HUES6 (cell line): ENCODE measurements around the gene ZBTB2.

ENCODE experiments used
- H3K27ac ChIP-seq: 2 replicates; pipeline ENCODE4 v1.7.0; 2013; ENCODE audit warnings: low read depth, mild to moderate bottlenecking, low read length, inconsistent platforms
- H3K27me3 ChIP-seq: 2 replicates; pipeline ENCODE4 v1.6.1; 2013; ENCODE audit warnings: low read length; ENCODE audit not compliant: control insufficient read depth, insufficient read depth
- H3K36me3 ChIP-seq: 2 replicates; pipeline ENCODE4 v1.6.1; 2013; ENCODE audit warnings: low read length; ENCODE audit not compliant: control insufficient read depth, insufficient read depth
- H3K4me1 ChIP-seq: 2 replicates; pipeline ENCODE4 v1.6.1; 2013; ENCODE audit warnings: low read length; ENCODE audit not compliant: control insufficient read depth, insufficient read depth
- H3K4me3 ChIP-seq: 2 replicates; pipeline ENCODE4 v1.5.1; 2013; ENCODE audit warnings: low read depth, low read length
- H3K9ac ChIP-seq: one replicate; pipeline ENCODE4 v1.6.1; 2013; ENCODE audit warnings: mild to moderate bottlenecking, low read length
- H3K9me3 ChIP-seq: 2 replicates; pipeline ENCODE4 v1.6.1; 2013; ENCODE audit warnings: low read depth, low read length; ENCODE audit not compliant: control insufficient read depth, insufficient read depth

Gene ZBTB2

DNA sequence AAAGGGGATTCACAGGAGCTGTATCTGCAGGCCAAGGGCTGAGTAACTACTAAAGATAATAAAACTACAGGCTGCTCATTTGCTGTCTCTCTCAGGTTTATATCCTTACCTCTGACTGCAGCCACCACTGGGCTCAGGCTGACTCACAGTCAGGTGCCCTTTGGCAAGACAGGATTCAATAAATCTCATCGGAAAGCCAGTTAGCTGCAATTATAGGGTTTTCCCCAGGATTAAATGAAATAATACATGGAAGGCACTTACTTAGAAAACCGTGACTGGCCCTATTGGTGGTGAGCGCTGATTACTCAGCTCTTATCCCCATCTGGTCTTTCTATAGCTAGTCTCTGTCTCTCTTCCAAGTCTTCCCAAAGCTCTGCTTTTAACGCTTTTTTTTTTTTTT, 34.2 kb upstream of the ZBTB2 start:
- Histone ChIP-seq H3K27me3 (no peaks in the 10 kb centered on the region), H3K36me3 (peaks cover 85% of the 10 kb centered on the region), H3K27ac (no peak overlapping the region), H3K4me3 (no peak overlapping the region), H3K9me3 (no peaks in the 10 kb centered on the region), H3K4me1 (no peaks in the 10 kb centered on the region), H3K9ac (no peak overlapping the region)

DNA sequence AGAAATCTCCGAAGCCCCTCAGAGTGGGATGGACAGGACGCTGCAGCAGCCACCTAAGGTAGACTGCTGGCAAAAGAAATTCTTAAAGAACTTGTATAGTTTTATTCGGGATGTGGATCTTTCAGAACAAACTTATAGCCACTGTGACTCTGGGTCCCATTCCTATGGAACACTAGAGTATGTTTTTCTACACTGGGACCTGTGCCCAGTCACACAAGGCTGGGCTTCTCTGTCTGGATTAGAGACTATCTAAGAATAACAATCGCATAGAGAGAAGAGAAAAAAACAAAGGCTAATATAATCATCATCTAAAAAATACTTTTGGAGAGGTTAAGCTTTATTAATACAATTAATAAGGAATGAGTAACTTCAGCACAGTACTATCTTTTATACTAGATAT, 31.6 kb upstream of the ZBTB2 start:
- Histone ChIP-seq H3K36me3 (peaks cover 81% of the 10 kb centered on the region), H3K4me3 (no peak overlapping the region), H3K9me3 (no peaks in the 10 kb centered on the region), H3K4me1 (no peaks in the 10 kb centered on the region), H3K27ac (no peak overlapping the region), H3K27me3 (no peaks in the 10 kb centered on the region), H3K9ac (no peak overlapping the region)

DNA sequence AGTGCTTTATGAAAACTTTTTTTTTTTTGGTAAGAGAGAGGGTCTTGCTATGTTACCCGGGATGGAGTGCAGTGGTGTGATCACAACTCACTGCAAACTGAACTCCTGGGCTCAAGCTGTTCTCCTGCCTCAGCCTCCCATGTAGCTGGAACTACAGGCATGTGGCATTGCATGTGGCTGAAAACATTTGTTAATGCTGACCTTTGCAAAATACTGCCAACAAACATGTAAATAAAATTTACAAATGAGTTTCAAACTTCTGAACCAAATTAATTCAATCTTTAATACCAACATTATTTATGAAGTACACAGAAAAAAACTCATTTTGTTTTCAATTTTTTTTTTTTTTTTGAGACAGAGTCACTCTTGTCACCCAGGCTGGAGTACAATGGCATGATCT, 26.1 kb upstream of the ZBTB2 start:
- Histone ChIP-seq H3K27me3 (no peaks in the 10 kb centered on the region), H3K9me3 (no peaks in the 10 kb centered on the region), H3K27ac (no peak overlapping the region), H3K4me1 (no peaks in the 10 kb centered on the region), H3K36me3 (peaks cover 90% of the 10 kb centered on the region), H3K9ac (no peak overlapping the region), H3K4me3 (no peak overlapping the region)

DNA sequence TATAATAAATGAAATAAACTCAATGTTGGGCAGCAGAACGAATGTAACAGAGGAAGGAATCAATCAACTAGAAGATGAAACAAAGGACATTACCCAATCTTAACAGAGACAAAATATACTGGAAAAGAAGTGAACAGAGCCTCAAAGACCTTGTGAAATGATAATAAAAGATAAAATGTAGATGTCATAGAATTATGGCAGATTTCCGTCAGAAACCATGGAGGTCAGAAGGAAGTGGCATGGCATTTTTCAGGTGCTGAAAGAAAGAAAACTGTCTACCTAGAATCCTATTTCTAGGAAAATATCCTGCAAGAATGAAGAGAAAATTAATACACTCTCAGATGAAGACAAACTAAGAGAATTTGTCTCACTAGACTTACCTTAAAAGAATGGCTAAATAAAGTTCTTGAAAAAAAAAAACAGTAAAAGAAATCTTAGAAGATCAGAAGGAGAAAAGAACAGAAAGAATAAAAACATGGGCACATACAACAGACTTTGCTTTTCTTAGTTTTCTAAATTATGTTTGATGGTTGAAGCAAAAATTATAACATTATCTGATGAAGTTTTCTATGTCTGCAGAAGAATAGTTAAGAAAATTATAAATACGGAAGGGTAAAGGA, 23.4 kb upstream of the ZBTB2 start:
- no peak overlapping the region for H3K27ac ChIP-seq

DNA sequence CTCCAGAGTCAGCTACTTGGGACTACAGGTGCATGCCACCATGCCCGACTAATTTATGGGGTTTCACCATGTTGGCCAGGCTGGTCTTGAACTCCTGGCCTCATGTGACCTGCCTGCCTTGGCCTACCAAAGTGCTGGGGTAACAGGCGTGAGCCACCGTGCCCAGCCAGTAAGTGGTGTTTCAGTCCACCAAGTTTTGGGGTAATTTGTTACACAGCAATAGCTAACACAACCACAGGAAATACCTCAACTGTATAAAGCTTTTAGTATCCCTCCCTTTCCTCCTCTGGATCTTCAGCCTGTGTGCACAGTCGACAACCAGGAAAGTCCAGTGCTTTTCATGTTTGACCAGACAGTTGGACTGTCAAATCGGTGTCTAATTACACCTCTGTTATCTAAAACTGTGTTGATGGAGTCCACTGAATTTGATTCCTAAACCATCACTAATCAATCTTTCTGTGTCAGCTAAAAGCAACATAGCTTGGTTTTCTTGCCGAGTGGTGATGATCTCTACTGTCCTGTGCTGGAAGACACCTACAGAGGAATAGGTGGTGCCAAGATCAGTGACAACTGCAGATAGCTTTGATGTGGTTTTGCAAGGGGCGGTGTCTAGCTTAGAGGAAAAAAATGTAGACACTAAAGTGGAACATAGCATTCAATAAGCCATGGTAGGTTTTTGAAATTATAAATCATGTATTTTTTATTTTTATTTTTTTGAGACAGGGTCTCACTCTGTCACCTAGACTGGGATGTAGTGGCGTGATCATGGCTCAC, 22.2 kb upstream of the ZBTB2 start:
- H3K36me3 ChIP-seq, result peaks cover 87% of the 10 kb centered on the region
- no peak overlapping the region for H3K27ac ChIP-seq

More for the DNA sequence above, 23.4 kb upstream of the ZBTB2 start:
- Histone ChIP-seq H3K9me3 (no peaks in the 10 kb centered on the region), H3K9ac (no peak overlapping the region), H3K27me3 (no peaks in the 10 kb centered on the region), H3K4me1 (no peaks in the 10 kb centered on the region), H3K4me3 (no peak overlapping the region), H3K36me3 (peaks cover 85% of the 10 kb centered on the region)

DNA sequence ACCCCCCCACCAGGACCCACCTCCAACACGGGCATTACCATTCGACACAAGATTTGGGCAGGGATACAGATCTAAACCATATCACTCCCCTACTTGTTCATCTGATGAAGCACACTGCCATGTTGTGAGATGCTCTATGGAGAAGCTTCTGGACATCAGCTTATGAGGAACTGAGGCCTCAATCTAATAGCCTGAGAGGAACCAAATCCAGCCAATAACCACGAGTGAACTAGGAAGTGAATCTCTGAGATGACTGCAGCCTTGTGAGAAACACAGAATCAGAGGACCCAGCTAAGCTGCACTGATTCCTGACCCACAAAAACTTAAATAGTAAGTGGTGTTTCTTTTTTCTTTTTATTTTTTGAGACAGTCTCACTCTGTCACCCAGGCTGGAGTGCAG, 21.6 kb upstream of the ZBTB2 start:
- Histone ChIP-seq H3K4me3 (no peak overlapping the region), H3K27me3 (no peaks in the 10 kb centered on the region), H3K9ac (no peak overlapping the region), H3K27ac (no peak overlapping the region), H3K9me3 (no peaks in the 10 kb centered on the region), H3K4me1 (no peaks in the 10 kb centered on the region), H3K36me3 (peaks cover 84% of the 10 kb centered on the region)

More for the DNA sequence above, 22.2 kb upstream of the ZBTB2 start:
- Histone ChIP-seq H3K4me1 (no peaks in the 10 kb centered on the region), H3K9ac (no peak overlapping the region), H3K27me3 (no peaks in the 10 kb centered on the region), H3K9me3 (no peaks in the 10 kb centered on the region), H3K4me3 (no peak overlapping the region)

DNA sequence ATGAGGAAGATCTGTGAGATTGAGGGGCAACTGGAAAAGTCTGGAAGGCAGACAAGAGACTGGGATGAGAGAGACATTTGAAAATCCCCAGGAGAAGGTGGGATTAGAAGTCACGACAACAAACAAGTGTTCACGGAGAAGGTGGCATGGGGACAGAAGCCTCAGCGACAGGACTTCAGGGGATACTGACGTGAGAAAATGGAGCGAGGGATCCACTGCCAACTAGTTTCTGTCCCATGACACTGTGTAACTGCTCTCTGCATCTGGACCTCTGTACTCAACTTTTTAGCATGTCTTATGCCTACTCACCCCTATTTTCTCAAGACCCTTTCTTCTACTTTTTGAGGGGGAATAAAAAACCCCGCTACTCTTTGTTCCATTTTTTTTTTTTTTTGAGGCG, 18.3 kb upstream of the ZBTB2 start:
- Histone ChIP-seq H3K27ac (no peak overlapping the region), H3K4me3 (no peak overlapping the region), H3K4me1 (no peaks in the 10 kb centered on the region), H3K9me3 (no peaks in the 10 kb centered on the region), H3K27me3 (no peaks in the 10 kb centered on the region), H3K36me3 (peaks cover 76% of the 10 kb centered on the region), H3K9ac (no peak overlapping the region)

DNA sequence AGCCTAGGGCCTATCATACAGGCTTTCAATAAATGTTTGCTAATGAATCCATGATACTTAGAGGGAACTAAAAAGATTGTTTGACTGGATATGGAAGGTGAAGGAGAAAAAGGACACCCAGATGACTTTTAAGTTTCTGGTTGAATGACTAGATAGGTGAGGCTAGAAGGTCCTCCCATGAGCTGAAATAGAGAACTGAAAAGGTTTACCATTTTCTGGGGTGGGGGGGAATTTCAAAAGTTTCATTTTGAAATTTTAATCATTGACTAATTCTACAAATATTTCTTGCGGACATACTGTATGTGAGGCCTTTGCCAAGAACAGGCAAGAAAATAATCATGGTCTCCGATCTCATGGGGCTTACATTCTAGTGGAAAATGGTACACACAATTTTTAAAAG, 17.9 kb upstream of the ZBTB2 start:
- Histone ChIP-seq H3K27me3 (no peaks in the 10 kb centered on the region), H3K9me3 (no peaks in the 10 kb centered on the region), H3K4me1 (no peaks in the 10 kb centered on the region), H3K27ac (no peak overlapping the region), H3K36me3 (peaks cover 76% of the 10 kb centered on the region), H3K4me3 (no peak overlapping the region), H3K9ac (no peak overlapping the region)

DNA sequence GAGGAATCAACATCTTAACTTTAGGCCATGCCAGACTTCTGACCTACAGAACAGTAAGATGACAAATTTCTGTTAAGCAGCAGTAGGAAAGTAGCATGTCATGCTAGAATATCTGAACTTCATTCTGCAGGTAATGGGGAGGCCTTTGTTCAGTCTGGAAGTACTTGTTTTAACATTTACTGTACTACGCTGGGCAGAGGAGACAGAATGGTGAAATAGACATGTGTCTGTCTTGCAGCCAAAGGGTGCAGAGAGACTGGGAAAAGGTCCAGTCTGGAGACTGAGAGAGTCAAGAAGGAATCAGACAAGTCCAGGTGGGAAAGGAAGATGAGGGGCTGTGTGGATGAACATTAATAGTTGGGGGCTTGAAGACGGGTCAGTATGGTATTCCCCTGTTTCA, 17.5 kb upstream of the ZBTB2 start:
- no peak overlapping the region for H3K9ac ChIP-seq
- H3K27me3 ChIP-seq, result no peaks in the 10 kb centered on the region
- peaks cover 75% of the 10 kb centered on the region for H3K36me3 ChIP-seq
- no peaks in the 10 kb centered on the region for H3K9me3 ChIP-seq
- no peak overlapping the region for H3K4me3 ChIP-seq
- no peak overlapping the region for H3K27ac ChIP-seq
- H3K4me1 ChIP-seq, result no peaks in the 10 kb centered on the region

DNA sequence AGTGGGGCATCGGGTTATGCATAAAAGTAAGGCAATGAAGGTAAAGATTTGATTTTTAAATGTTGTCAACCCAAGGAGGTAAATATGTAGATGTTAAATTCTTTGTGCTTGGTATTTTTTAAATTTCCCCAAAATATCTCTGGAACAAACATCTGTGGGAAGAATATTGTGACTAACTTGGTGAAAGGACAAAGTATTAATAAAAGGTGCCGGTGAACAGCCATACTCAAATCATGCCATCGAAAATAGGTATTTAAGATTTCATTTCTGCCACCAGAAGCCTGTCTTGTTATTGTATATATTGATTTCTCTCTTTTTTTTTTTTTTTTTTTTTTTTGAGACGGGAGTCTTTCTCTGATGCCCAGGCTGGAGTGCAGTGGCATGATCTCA, 12.6 kb upstream of the ZBTB2 start:
- H3K4me1 ChIP-seq, result peaks cover 3% of the 10 kb centered on the region; the same call in 1 of the 2 replicates
- no peak overlapping the region for H3K9ac ChIP-seq
- no peak overlapping the region for H3K4me3 ChIP-seq
- H3K27ac ChIP-seq, result no peak overlapping the region
- peaks cover 46% of the 10 kb centered on the region for H3K36me3 ChIP-seq
- H3K9me3 ChIP-seq, result no peaks in the 10 kb centered on the region
- H3K27me3 ChIP-seq, result no peaks in the 10 kb centered on the region

DNA sequence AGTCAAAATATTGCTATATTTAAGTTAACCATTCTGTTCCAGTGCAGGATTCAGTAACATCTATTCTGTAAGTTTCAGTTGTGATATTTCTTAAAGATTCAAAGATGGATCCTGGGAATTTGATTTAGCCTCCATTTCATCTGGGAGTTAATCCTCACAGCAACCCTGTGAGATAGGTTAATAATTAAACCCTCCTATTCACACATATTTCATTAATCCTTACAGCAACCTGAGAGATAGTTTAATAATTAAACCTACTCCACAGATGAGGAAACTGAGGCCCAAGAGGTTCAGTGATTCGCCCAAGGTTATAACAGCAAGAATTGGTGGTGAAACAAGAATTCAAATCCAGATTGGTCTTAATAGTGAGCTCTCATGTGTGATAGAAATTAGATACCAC, 10.9 kb upstream of the ZBTB2 start:
- H3K9me3 ChIP-seq, result no peaks in the 10 kb centered on the region
- H3K27ac ChIP-seq, result no peak overlapping the region
- no peak overlapping the region for H3K9ac ChIP-seq
- H3K27me3 ChIP-seq, result no peaks in the 10 kb centered on the region
- H3K36me3 ChIP-seq, result peaks cover 43% of the 10 kb centered on the region
- no peak overlapping the region for H3K4me3 ChIP-seq
- peaks cover 3% of the 10 kb centered on the region; the same call in 1 of the 2 replicates for H3K4me1 ChIP-seq
